CD14-positive monocyte (primary cell): ENCODE results near the gene GLIPR1L1. TPM values are rescaled to one million over a fixed set of nuclear protein-coding genes. Genes with fewer than 3 reads are reported as not detected.
"Not testable (repeated sequence)": the region's sequence is repeated elsewhere in the genome, so short reads cannot be mapped to it uniquely, and the experiment has no call there.

Source experiments
- DNase-seq, 3 donors: peaks; one replicate each; pipeline ENCODE4 v3.0.0-alpha.2; 2011 to 2022
- H2AFZ ChIP-seq: 2 replicates; pipeline ENCODE4 v1.6.0; 2012; ENCODE audit warnings: mild to moderate bottlenecking, low read depth, low read length, inconsistent platforms; ENCODE audit not compliant: insufficient read depth, poor library complexity, severe bottlenecking
- H3K27ac ChIP-seq, 2 donors: 1 replicate in 1 of 2; 2 replicates in 1 of 2; pipeline ENCODE4 v1.5.1; 2012 to 2013; ENCODE audit warnings: low read length in 2 of 2, control low read depth in 1 of 2, inconsistent platforms in 1 of 2, low read depth in 1 of 2, mild to moderate bottlenecking in 1 of 2
- H3K27me3 ChIP-seq, 2 donors: one replicate each; pipeline versions ENCODE4 v1.6.0 to v1.6.1; 2011 to 2013; ENCODE audit warnings: low read length in 2 of 2; ENCODE audit not compliant: control insufficient read depth in 2 of 2, insufficient read depth in 2 of 2
- H3K36me3 ChIP-seq, 2 donors: replicated peaks in 1 of 2; 1 replicate in 1 of 2; 2 replicates in 1 of 2; pipeline versions ENCODE4 v1.5.1 to v1.6.1; 2012 to 2013; ENCODE audit warnings: low read length in 2 of 2, control low read depth in 1 of 2, inconsistent platforms in 1 of 2, mild to moderate bottlenecking in 1 of 2; ENCODE audit not compliant: insufficient read depth in 2 of 2, control insufficient read depth in 1 of 2
- H3K4me1 ChIP-seq, 2 donors: 1 replicate in 1 of 2; 2 replicates in 1 of 2; pipeline versions ENCODE4 v1.5.1 to v1.6.1; 2012 to 2013; ENCODE audit warnings: low read length in 2 of 2, control low read depth in 1 of 2, inconsistent platforms in 1 of 2, mild to moderate bottlenecking in 1 of 2, moderate library complexity in 1 of 2; ENCODE audit not compliant: insufficient read depth in 2 of 2, control insufficient read depth in 1 of 2
- H3K4me2 ChIP-seq: replicated peaks from 2 replicates; pipeline ENCODE3; 2012; ENCODE audit warnings: low read length, moderate library complexity, mild to moderate bottlenecking; ENCODE audit not compliant: poor library complexity, severe bottlenecking; ENCODE audit errors: extremely low read depth
- H3K4me3 ChIP-seq, 3 experiments: fragments of 200-600 bp in 1 of 3; sonication (generic) in 1 of 3; replicated peaks in 1 of 3; 1 replicate in 2 of 3; 2 replicates in 1 of 3; pipeline ENCODE4 v1.5.1; 2011 to 2013; ENCODE audit warnings: low read length in 3 of 3, mild to moderate bottlenecking in 3 of 3, control low read depth in 2 of 3, low read depth in 2 of 3, inconsistent platforms in 1 of 3, moderate library complexity in 1 of 3
- H3K79me2 ChIP-seq: 2 replicates; pipeline ENCODE4 v1.6.0; 2012; ENCODE audit warnings: mild to moderate bottlenecking, control low read depth, inconsistent platforms, low read length, moderate library complexity; ENCODE audit not compliant: insufficient read depth
- H3K9ac ChIP-seq: 2 replicates; pipeline ENCODE4 v1.6.0; 2017; ENCODE audit warnings: low read length, mild to moderate bottlenecking; ENCODE audit not compliant: insufficient read depth, poor library complexity, severe bottlenecking
- H3K9me3 ChIP-seq, 2 donors: replicated peaks in 1 of 2; 1 replicate in 1 of 2; 2 replicates in 1 of 2; pipeline versions ENCODE4 v1.5.1 to v1.6.1; 2012 to 2013; ENCODE audit warnings: low read length in 2 of 2, control low read depth in 1 of 2; ENCODE audit not compliant: control insufficient read depth in 1 of 2, insufficient read depth in 1 of 2
- H4K20me1 ChIP-seq: 2 replicates; pipeline ENCODE4 v1.6.0; 2012; ENCODE audit warnings: mild to moderate bottlenecking, low read length, control low read depth, moderate library complexity; ENCODE audit not compliant: insufficient read depth
- H3K27ac Mint-ChIP-seq, 7 donors: one replicate each; pipeline ENCODE4 v1.8.0; 2020; ENCODE audit warnings: mild to moderate bottlenecking in 7 of 7, mixed read lengths in 7 of 7, moderate library complexity in 6 of 7, inconsistent platforms in 2 of 7
- H3K27me3 Mint-ChIP-seq, 3 donors: one replicate each; pipeline ENCODE4 v1.8.0; 2021 to 2022; ENCODE audit warnings: low read depth in 3 of 3, mild to moderate bottlenecking in 3 of 3, mixed read lengths in 3 of 3, moderate library complexity in 3 of 3, inconsistent platforms in 1 of 3
- H3K36me3 Mint-ChIP-seq, 2 donors: one replicate each; pipeline ENCODE4 v1.8.0; 2020; ENCODE audit warnings: mixed read lengths in 2 of 2, inconsistent platforms in 1 of 2, mild to moderate bottlenecking in 1 of 2
- H3K4me1 Mint-ChIP-seq: one replicate; pipeline ENCODE4 v1.8.0; 2020; ENCODE audit warnings: mild to moderate bottlenecking, mixed read lengths
- H3K4me3 Mint-ChIP-seq, 2 donors: one replicate each; pipeline ENCODE4 v1.8.0; 2020; ENCODE audit warnings: mild to moderate bottlenecking in 2 of 2, mixed read lengths in 2 of 2, moderate library complexity in 1 of 2
- H3K9me3 Mint-ChIP-seq, 7 donors: one replicate each; pipeline ENCODE4 v1.8.0; 2020 to 2022; ENCODE audit warnings: mixed read lengths in 7 of 7, mild to moderate bottlenecking in 6 of 7, moderate library complexity in 6 of 7, inconsistent platforms in 2 of 7
- CTCF ChIP-seq: fragments of 200-600 bp; IDR thresholded peaks from one replicate; pipeline ENCODE4 v1.8.0; 2022; ENCODE audit warnings: antibody characterized with exemption, mild to moderate bottlenecking
- WGBS: methylation state at CpG from one replicate; pipeline ENCODE4 v1.1.5; 2013; ENCODE audit warnings: missing lambda C conversion rate; ENCODE audit not compliant: insufficient coverage; 5-methylcytosine and 5-hydroxymethylcytosine counted together
- intact Hi-C, 2 donors: fragments of 100-400 bp; cut with micrococcal nuclease; formaldehyde crosslinking; loops; one replicate each; pipeline versions ENCODE4 v1.15.0 to v1.15.1; 2023
- polyA plus RNA-seq, 3 donors: library from polyadenylated mRNA; depleted of rRNA in 1 of 3; unstranded in 2 of 3; stranded (reverse) in 1 of 3; fragments of 300-500 nt in 2 of 3; fragments of >200 nt in 1 of 3; fragmentation: Illumina TruSeq in 2 of 3; gene quantifications; 1 replicate in 2 of 3; 2 replicates in 1 of 3; pipeline ENCODE4 v1.2.3, GENCODE V29; 2012 to 2021

Gene GLIPR1L1
- polyA plus RNA-seq, 3 donors = not detected

GRCh38 chr12:75341873-75342272 lies 7.4 kb downstream of the GLIPR1L1 start:
- Histone ChIP-seq H3K79me2 (no peaks in the 10 kb centered on the region), H3K4me1 (no peaks in the 10 kb centered on the region), H3K9ac (no peak overlapping the region), H4K20me1 (no peaks in the 10 kb centered on the region), H3K9me3 (no peaks in the 10 kb centered on the region), H3K36me3 (no peaks in the 10 kb centered on the region), H3K4me3 (no peak overlapping the region), H2AFZ (no peak overlapping the region), H3K27me3 (no peaks in the 10 kb centered on the region), H3K4me2 (no peak overlapping the region), H3K27ac (no peak overlapping the region)
- Mint-ChIP-seq H3K4me1 (no peaks in the 10 kb centered on the region), H3K36me3 (no peaks in the 10 kb centered on the region), H3K27ac (no peak overlapping the region), H3K4me3 (no peak overlapping the region), H3K27me3 (peaks cover 0 to 4% (median under 1%) of the 10 kb centered on the region in 3 donors), H3K9me3 (peaks cover 0 to 9% (median 3%) of the 10 kb centered on the region in 7 donors)
- no peak for DNase-seq
- intact Hi-C loops = no loop called here
- no peak for TF ChIP-seq CTCF
- no CpG with 5 or more reads among the region's 5 CpGs for WGBS

- H3K4me1 ChIP-seq = no peaks in the 10 kb centered on the region
- DNase-seq = no peak
- H3K27me3 ChIP-seq = no peaks in the 10 kb centered on the region
- H4K20me1 ChIP-seq = no peaks in the 10 kb centered on the region
- H2AFZ ChIP-seq = no peak overlapping the region
- Mint-ChIP-seq H3K4me3 (no peak overlapping the region), H3K27ac (no peak overlapping the region), H3K27me3 (peaks cover 0 to 4% (median under 1%) of the 10 kb centered on the region in 3 donors), H3K9me3 (peaks cover 0 to 7% (median 3%) of the 10 kb centered on the region in 7 donors), H3K4me1 (no peaks in the 10 kb centered on the region), H3K36me3 (no peaks in the 10 kb centered on the region)
- no peaks in the 10 kb centered on the region for H3K9me3 ChIP-seq
- no peak for TF ChIP-seq CTCF
- H3K9ac ChIP-seq = no peak overlapping the region
- no peak overlapping the region for H3K4me2 ChIP-seq
- H3K27ac ChIP-seq = no peak overlapping the region
- no peaks in the 10 kb centered on the region for H3K79me2 ChIP-seq
- no CpG with 5 or more reads among the region's 2 CpGs for WGBS
- intact Hi-C loops = no loop called here
- no peak overlapping the region for H3K4me3 ChIP-seq
- no peaks in the 10 kb centered on the region for H3K36me3 ChIP-seq
Measured at GRCh38 chr12:75345531-75345930, 11.1 kb downstream of the GLIPR1L1 start.

GRCh38 chr12:75346215-75346614 lies 11.7 kb downstream of the GLIPR1L1 start:
- DNase-seq, H3K27ac ChIP-seq, H3K4me3 ChIP-seq, H3K4me2 ChIP-seq, H3K9me3 ChIP-seq, H4K20me1 ChIP-seq, H3K4me3 Mint-ChIP-seq, H3K9ac ChIP-seq, H3K27me3 ChIP-seq, H3K4me1 Mint-ChIP-seq, H3K79me2 ChIP-seq, H3K4me1 ChIP-seq, H3K36me3 Mint-ChIP-seq, H3K9me3 Mint-ChIP-seq, H3K27me3 Mint-ChIP-seq, intact Hi-C loops, H2AFZ ChIP-seq, H3K27ac Mint-ChIP-seq, H3K36me3 ChIP-seq: not testable (repeated sequence)
- 90% methylated on average over 2 of the region's 6 CpGs for WGBS
